ENCODE measurements around the gene CHRM2.

Gene CHRM2

DNA sequence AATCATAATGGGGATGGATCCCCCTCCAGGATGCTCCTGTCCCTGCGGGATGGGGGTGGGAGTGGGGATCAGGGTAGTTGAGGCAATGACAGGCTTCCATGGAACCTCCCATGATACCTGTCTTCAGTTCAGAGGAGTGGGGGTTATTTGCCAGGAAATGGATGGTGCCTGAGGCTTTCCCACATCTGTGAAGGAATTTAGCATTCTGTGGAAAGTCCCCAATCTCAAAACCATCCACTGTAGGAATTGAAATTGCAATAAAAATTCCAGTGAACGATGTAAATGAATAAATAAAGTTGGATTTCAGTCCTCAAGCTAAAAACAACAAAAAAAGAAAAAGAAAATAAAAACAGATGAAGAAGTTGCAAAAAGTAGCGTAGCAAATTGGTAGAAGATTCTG, 81.9 kb downstream of the CHRM2 start:
- DNase-seq (ENCODE audit: low read depth): no peak
- no peak overlapping the region for H3K4me3 ChIP-seq (ENCODE audit: low read length)
- no peak for TF ChIP-seq CTCF (IDR thresholded peaks at IDR 0.05; ENCODE audit: insufficient read depth, low read depth, low read length, missing control alignments)

GRCh38 chr7:136953386-136953785, 84.9 kb downstream of the CHRM2 start:
- H3K4me3 ChIP-seq (ENCODE audit: low read length): no peak overlapping the region
- no peak for DNase-seq (ENCODE audit: low read depth)
- no peak for TF ChIP-seq CTCF (IDR thresholded peaks at IDR 0.05; ENCODE audit: insufficient read depth, low read depth, low read length, missing control alignments)

DNA sequence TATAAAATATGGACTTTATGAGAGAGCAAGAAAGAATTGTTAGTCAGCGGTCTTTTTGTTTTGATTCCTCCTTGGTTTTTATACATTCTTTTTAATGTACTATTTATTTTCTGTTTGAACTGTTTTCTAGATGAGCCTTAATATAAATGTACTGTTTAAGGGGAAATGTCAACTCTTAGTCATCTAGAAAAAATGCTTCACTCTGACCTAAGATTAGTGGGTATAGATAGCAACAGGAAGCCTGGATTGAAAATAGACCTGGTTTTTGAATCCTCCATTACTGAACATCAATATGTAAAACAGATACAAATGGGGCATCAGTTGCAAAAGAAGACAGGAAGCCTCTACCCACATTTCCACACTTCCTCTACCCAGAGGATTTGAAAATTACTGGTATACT, 87.8 kb downstream of the CHRM2 start:
- TF ChIP-seq CTCF (IDR thresholded peaks at IDR 0.05; ENCODE audit: insufficient read depth, low read depth, low read length, missing control alignments): no peak
- no peak for DNase-seq (ENCODE audit: low read depth)
- H3K4me3 ChIP-seq (ENCODE audit: low read length): no peak overlapping the region

DNA sequence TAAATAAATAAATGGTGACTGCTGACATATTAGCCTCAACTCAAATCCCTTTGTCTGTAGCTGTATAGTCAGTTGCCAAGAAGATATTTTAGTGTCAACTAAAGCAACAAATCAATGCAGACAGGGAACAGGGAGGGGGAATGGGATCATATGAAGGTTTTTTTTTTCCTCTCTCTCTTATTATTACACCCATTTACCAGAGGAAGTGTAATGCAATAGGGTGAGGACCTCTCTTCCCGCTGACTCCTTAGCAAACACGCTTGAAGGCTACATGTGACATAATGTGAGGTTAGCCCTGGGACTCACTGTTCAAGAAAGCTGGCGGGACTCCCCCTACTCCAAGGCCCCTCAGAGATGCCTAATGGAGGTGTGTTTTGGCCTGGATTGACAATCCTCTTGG, 88.2 kb downstream of the CHRM2 start:
- no peak for TF ChIP-seq CTCF (IDR thresholded peaks at IDR 0.05; ENCODE audit: insufficient read depth, low read depth, low read length, missing control alignments)
- no peak for DNase-seq (ENCODE audit: low read depth)
- no peak overlapping the region for H3K4me3 ChIP-seq (ENCODE audit: low read length)

DNA sequence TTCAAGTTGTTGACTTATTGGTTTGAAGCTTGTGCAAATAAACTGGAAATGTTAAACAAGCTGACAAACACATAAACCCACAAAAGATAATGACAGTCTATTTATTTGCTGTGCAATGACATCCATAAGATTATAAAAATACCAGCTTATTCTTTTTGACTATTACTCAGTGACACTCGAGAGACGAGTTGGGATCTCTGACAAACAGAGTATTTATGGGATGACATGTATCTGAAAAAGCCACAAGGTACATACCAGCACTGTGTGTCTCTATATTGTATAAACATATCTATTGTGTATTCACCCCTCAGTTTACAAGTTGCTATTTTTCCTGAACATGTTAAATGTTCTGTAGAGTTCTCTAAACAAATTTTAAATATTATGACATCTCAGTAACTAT, 88.9 kb downstream of the CHRM2 start:
- H3K4me3 ChIP-seq (ENCODE audit: low read length): no peak overlapping the region
- DNase-seq (ENCODE audit: low read depth): no peak

GRCh38 chr7:136958016-136958415, 89.6 kb downstream of the CHRM2 start:
- TF ChIP-seq CTCF (IDR thresholded peaks at IDR 0.05; ENCODE audit: insufficient read depth, low read depth, low read length, missing control alignments): no peak
- no peak for DNase-seq (ENCODE audit: low read depth)
- H3K4me3 ChIP-seq (ENCODE audit: low read length): no peak overlapping the region

More for the DNA sequence above, 88.9 kb downstream of the CHRM2 start:
- TF ChIP-seq CTCF (IDR thresholded peaks at IDR 0.05; ENCODE audit: insufficient read depth, low read depth, low read length, missing control alignments): no peak

GRCh38 chr7:136964347-136964746, 95.9 kb downstream of the CHRM2 start:
- no peak overlapping the region for H3K4me3 ChIP-seq (ENCODE audit: low read length)
- DNase-seq (ENCODE audit: low read depth): no peak
- TF ChIP-seq CTCF (IDR thresholded peaks at IDR 0.05; ENCODE audit: insufficient read depth, low read depth, low read length, missing control alignments): no peak

Data from epithelial cell of esophagus (primary cell).